Measurements from ENCODE around the gene ST3GAL4. TPM values are rescaled to one million over a fixed set of nuclear protein-coding genes. Genes with fewer than 3 reads are reported as not detected.

The ST3GAL4 gene
- total and polyA plus RNA-seq, 2 of the 8 experiments (the other 6 are each of a cell fraction or from before 2014, with no cell fraction given): 15.6 to 20.0 TPM

DNA sequence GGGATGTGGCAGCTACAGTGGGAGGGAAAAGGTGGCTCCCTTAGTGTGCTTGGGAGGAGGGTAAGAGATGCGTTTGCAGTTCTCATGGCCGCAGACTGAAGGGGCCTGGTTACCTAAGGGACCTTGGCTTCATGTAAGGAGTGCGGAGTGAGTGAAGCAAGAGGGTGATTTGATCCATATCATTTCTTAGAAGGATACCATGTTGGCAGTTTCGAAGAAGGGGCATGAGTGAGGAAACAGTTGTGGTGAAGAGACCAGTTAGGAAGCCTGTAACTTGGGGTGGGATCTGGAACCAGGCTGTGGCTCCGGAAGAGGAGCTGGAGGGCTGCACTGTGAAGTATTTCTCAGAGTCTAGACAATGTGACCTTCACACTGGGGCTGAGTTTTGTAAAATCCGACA, 45.0 kb downstream of the ST3GAL4 start:
- POLR2A ChIA-PET (ENCODE audit: partially characterized antibody): no interaction called here
- Histone ChIP-seq H2AK5ac (ENCODE audit: low read depth, low read length) (no peak overlapping the region), H3K4me3 (ENCODE audit: extremely low read depth in 1 of 4, insufficient read depth in 2 of 4, low read depth in 3 of 4, low read length in 4 of 4) (no peak overlapping the region)

More for the DNA sequence above, 45.0 kb downstream of the ST3GAL4 start:
- no peak overlapping the region for H4K91ac ChIP-seq (replicated peaks; ENCODE audit: insufficient read length, low read length)
- H3K23me2 ChIP-seq (ENCODE audit: low read depth, low read length): no peaks in the 10 kb centered on the region
- no peak overlapping the region for H2BK120ac ChIP-seq (replicated peaks; ENCODE audit: low read depth, low read length)
- no peak overlapping the region for H4K5ac ChIP-seq (ENCODE audit: insufficient read length, low read depth, low read length)
- no peak overlapping the region for H2AFZ ChIP-seq (ENCODE audit: low read length)
- no peaks in the 10 kb centered on the region for H3K27me3 ChIP-seq (replicated peaks in 1 of 4; ENCODE audit: control insufficient read depth in 3 of 4, extremely low read depth in 1 of 4, insufficient read depth in 3 of 4, low read length in 3 of 4)
- H3K9me3 ChIP-seq (ENCODE audit: insufficient read depth in 2 of 2, low read depth in 1 of 2, low read length in 1 of 2): no peaks in the 10 kb centered on the region
- H3K36me3 ChIP-seq (ENCODE audit: control insufficient read depth in 2 of 4, insufficient read depth in 4 of 4, low read length in 3 of 4): no peaks in the 10 kb centered on the region
- DNase-seq (ENCODE audit: low read depth in 1 of 2, low spot score in 2 of 2) (no peak), FAIRE-seq (no peak)
- no peak overlapping the region for H2BK20ac ChIP-seq (ENCODE audit: low read length)
- H3K4ac ChIP-seq (replicated peaks; ENCODE audit: insufficient read length, low read depth, low read length): no peak overlapping the region
- H3K79me1 ChIP-seq (ENCODE audit: low read depth, low read length): peaks cover 4% of the 10 kb centered on the region; the same call in 1 of the 2 replicates
- no peaks in the 10 kb centered on the region; a peak in 1 of 4 replicates for H3K79me2 ChIP-seq (ENCODE audit: control insufficient read depth in 1 of 2, insufficient read depth in 2 of 2, low read length in 2 of 2)
- no peak overlapping the region for H4K8ac ChIP-seq (ENCODE audit: extremely low read depth, insufficient read depth, low read length)
- H3K23ac ChIP-seq (ENCODE audit: insufficient read length): no peak overlapping the region
- H3K14ac ChIP-seq (ENCODE audit: insufficient read length): no peak overlapping the region
- H2BK5ac ChIP-seq (ENCODE audit: low read depth, low read length): no peak overlapping the region
- no peak for TF ChIP-seq GTF2F1 (IDR thresholded peaks at IDR 0.05; ENCODE audit: borderline replicate concordance, low read depth, low read length)
- TF ChIP-seq SRF (IDR thresholded peaks at IDR 0.05; ENCODE audit: low read depth, low read length): no peak
- TF ChIP-seq BCL11A (IDR thresholded peaks at IDR 0.05; ENCODE audit: low read depth in 2 of 2, low read length in 2 of 2): no peak
- TF ChIP-seq CBX8 (IDR thresholded peaks at IDR 0.05; ENCODE audit: borderline replicate concordance, low read depth, low read length): no peak
- no peak for TF ChIP-seq EZH2 (IDR thresholded peaks at IDR 0.05; ENCODE audit: low read depth, low read length, severe bottlenecking)
- H3K9ac ChIP-seq (replicated peaks in 1 of 4; ENCODE audit: extremely low read depth in 1 of 4, low read depth in 3 of 4, low read length in 3 of 4): no peak overlapping the region
- no peak overlapping the region for H3K56ac ChIP-seq (replicated peaks; ENCODE audit: insufficient read length, low read depth, low read length)
- no peak overlapping the region for H2BK15ac ChIP-seq (ENCODE audit: low read length)
- WGBS, 2 experiments (ENCODE audit: extremely low coverage in 1 of 2, insufficient coverage in 1 of 2, insufficient read length in 1 of 2, insufficient replicate concordance in 2 of 2, low coverage in 1 of 2, low lambda C conversion rate in 2 of 2, missing lambda C conversion rate in 1 of 2): 95% methylated on average over 6 of the region's 6 CpGs; no CpG with 5 or more reads in 1 of the 2 experiments
- H3K18ac ChIP-seq (ENCODE audit: extremely low read depth, low read length): no peak overlapping the region
- H3K27ac ChIP-seq (ENCODE audit: low read depth, low read length): no peak overlapping the region
- H3K4me2 ChIP-seq (ENCODE audit: insufficient read depth in 1 of 2, low read depth in 2 of 2, low read length in 2 of 2): no peak overlapping the region
- H2BK12ac ChIP-seq (ENCODE audit: low read depth, low read length): no peak overlapping the region
- H4K20me1 ChIP-seq (replicated peaks in 1 of 2; ENCODE audit: control insufficient read depth in 1 of 2, insufficient read depth in 2 of 2, low read length in 2 of 2): no peaks in the 10 kb centered on the region
- CTCF ChIA-PET (ENCODE audit: partially characterized antibody): interaction anchor here (1.1 kb wide), 1 partner anchor 93 kb away, joined by 5 read pairs; no protein-coding TSS in a partner anchor
- peaks cover 2 to 15% (median 6%) of the 10 kb centered on the region in 4 experiments; a peak in 6 of 7 replicates for H3K4me1 ChIP-seq (replicated peaks in 1 of 4; ENCODE audit: control insufficient read depth in 3 of 4, insufficient read depth in 4 of 4, low read length in 3 of 4)
